Measurements from ENCODE around the gene IL17C. TPM values are rescaled to one million over a fixed set of nuclear protein-coding genes. Genes with fewer than 3 reads are reported as not detected.

IL17C gene
- total and polyA plus RNA-seq, 4 donors, result not detected

- Histone ChIP-seq H3K4me1 (ENCODE audit: control insufficient read depth in 4 of 4, insufficient read depth in 4 of 4, low read length in 3 of 4) (peaks cover 0 to 7% (median 6%) of the 10 kb centered on the region in 4 donors), H3K36me3 (ENCODE audit: control insufficient read depth in 4 of 4, insufficient read depth in 3 of 4, low read depth in 1 of 4, low read length in 3 of 4) (peaks cover 2 to 27% (median 14%) of the 10 kb centered on the region in 4 donors), H3K27ac (ENCODE audit: low read depth in 1 of 2, low read length in 2 of 2) (no peak overlapping the region), H3K9ac (ENCODE audit: low read depth in 1 of 2, low read length in 2 of 2) (no peak overlapping the region), H3K27me3 (ENCODE audit: control insufficient read depth in 4 of 4, insufficient read depth in 4 of 4, low read length in 3 of 4) (no peaks in the 10 kb centered on the region), H3K9me3 (ENCODE audit: control insufficient read depth in 4 of 4, low read length in 3 of 4) (no peaks in the 10 kb centered on the region), H3K4me3 (ENCODE audit: low read depth in 1 of 3, low read length in 3 of 3) (no peak overlapping the region)
- no peak for TF ChIP-seq REST (IDR thresholded peaks at IDR 0.05)
- no peak for TF ChIP-seq RXRA (IDR thresholded peaks at IDR 0.05)
- TF ChIP-seq, protein P1, sequence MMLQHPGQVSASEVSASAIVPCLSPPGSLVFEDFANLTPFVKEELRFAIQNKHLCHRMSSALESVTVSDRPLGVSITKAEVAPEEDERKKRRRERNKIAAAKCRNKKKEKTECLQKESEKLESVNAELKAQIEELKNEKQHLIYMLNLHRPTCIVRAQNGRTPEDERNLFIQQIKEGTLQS (IDR thresholded peaks at IDR 0.05), result no peak
- no peak for DNase-seq (ENCODE audit: low spot score)
- 96% methylated on average over 12 of the region's 12 CpGs for WGBS
Measured at GRCh38 chr16:88593061-88593460, 45.3 kb upstream of the IL17C start.

DNA sequence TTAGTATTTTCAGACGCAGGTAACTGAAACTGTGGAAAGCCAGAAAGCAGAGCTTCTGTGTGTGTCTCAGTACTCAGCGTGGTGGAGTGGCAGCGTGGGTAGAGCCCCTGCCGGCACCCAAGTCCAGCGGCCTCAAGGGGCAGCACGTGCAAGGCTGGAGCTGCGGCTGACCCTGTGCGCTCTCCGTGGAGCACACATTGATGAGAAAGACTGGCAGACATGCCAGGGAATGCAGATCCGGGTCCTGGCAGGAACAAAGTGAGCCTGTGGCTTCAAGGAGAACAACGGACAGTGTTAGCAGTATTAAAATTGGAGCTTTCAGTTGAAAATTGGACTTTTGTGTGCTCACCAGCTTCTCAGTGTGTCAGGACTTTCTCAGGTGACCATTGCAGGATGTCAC lies 44.9 kb upstream of the IL17C start:
- no peak for DNase-seq (ENCODE audit: low spot score)
- peaks cover 0 to 26% (median 12%) of the 10 kb centered on the region in 4 donors for H3K36me3 ChIP-seq (ENCODE audit: control insufficient read depth in 4 of 4, insufficient read depth in 3 of 4, low read depth in 1 of 4, low read length in 3 of 4)
- H3K4me1 ChIP-seq (ENCODE audit: control insufficient read depth in 4 of 4, insufficient read depth in 4 of 4, low read length in 3 of 4), result peaks cover 0 to 11% (median 10%) of the 10 kb centered on the region in 4 donors
- TF ChIP-seq EGR1 (IDR thresholded peaks at IDR 0.05; ENCODE audit: low read depth in 2 of 2) (no peak), NR2F2 (IDR thresholded peaks at IDR 0.05) (no peak), REST (IDR thresholded peaks at IDR 0.05) (no peak), FOXA2 (IDR thresholded peaks at IDR 0.05) (no peak), TAF1 (conservative IDR thresholded peaks at IDR 0.05) (no peak), FOXA1 (IDR thresholded peaks at IDR 0.05) (no peak), YY1 (IDR thresholded peaks at IDR 0.05) (no peak), SP1 (IDR thresholded peaks at IDR 0.05) (no peak), RAD21 (IDR thresholded peaks at IDR 0.05) (no peak), RXRA (IDR thresholded peaks at IDR 0.05) (no peak), HNF4A (conservative IDR thresholded peaks at IDR 0.05) (no peak), ZBTB33 (IDR thresholded peaks at IDR 0.05) (no peak), GABPA (IDR thresholded peaks at IDR 0.05 in 1 of 2, conservative IDR thresholded peaks at IDR 0.05 in 1 of 2) (no peak), HNF4G (IDR thresholded peaks at IDR 0.05) (no peak), CTCF (IDR thresholded peaks at IDR 0.05; ENCODE audit: low read depth, low read length, missing input control) (no peak), JUND (IDR thresholded peaks at IDR 0.05) (no peak)
- TF ChIP-seq, protein P1 (IDR thresholded peaks at IDR 0.05), result no peak
- TF ChIP-seq, protein P2, sequence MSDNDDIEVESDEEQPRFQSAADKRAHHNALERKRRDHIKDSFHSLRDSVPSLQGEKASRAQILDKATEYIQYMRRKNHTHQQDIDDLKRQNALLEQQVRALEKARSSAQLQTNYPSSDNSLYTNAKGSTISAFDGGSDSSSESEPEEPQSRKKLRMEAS (IDR thresholded peaks at IDR 0.05), result no peak
- H3K9me3 ChIP-seq (ENCODE audit: control insufficient read depth in 4 of 4, low read length in 3 of 4), result no peaks in the 10 kb centered on the region
- no peak overlapping the region for H3K4me3 ChIP-seq (ENCODE audit: low read depth in 1 of 3, low read length in 3 of 3)
- no peaks in the 10 kb centered on the region for H3K27me3 ChIP-seq (ENCODE audit: control insufficient read depth in 4 of 4, insufficient read depth in 4 of 4, low read length in 3 of 4)
- WGBS, result 87% methylated on average over 11 of the region's 11 CpGs
- H3K27ac ChIP-seq (ENCODE audit: low read depth in 1 of 2, low read length in 2 of 2), result no peak overlapping the region
- no peak overlapping the region for H3K9ac ChIP-seq (ENCODE audit: low read depth in 1 of 2, low read length in 2 of 2)
